Keratinocyte (primary cell): Measurements from ENCODE around the gene CFAP100. TPM values are rescaled to one million over a fixed set of nuclear protein-coding genes. Genes with fewer than 3 reads are reported as not detected.

Source experiments
- DNase-seq: peaks from one replicate; pipeline ENCODE4 v3.0.0-alpha.2; 2011; ENCODE audit warnings: low read depth, missing footprints, low spot score
- FAIRE-seq: peaks from 2 replicates; lab custom pipeline; 2011; peaks lifted over from hg19 to GRCh38; lab: Jason Lieb, UNC
- H2AFZ ChIP-seq: 2 replicates; pipeline ENCODE4 v1.6.0; 2012; ENCODE audit warnings: low read length, control low read depth, inconsistent platforms; ENCODE audit not compliant: control insufficient read depth
- H3K27ac ChIP-seq: 2 replicates; pipeline ENCODE4 v1.5.1; 2011; ENCODE audit warnings: low read length; ENCODE audit not compliant: control insufficient read depth, insufficient read depth
- H3K27me3 ChIP-seq: 3 replicates; pipeline ENCODE4 v1.6.0; 2011; ENCODE audit warnings: low read length; ENCODE audit not compliant: control insufficient read depth, insufficient read depth; ENCODE audit errors: extremely low read depth
- H3K36me3 ChIP-seq, 2 experiments: 2 replicates in 1 of 2; 3 replicates in 1 of 2; pipeline ENCODE4 v1.5.1; 2011; ENCODE audit warnings: low read length in 2 of 2, mild to moderate bottlenecking in 1 of 2; ENCODE audit not compliant: control insufficient read depth in 2 of 2, insufficient read depth in 2 of 2; ENCODE audit errors: extremely low read depth in 1 of 2
- H3K4me1 ChIP-seq: 3 replicates; pipeline ENCODE4 v1.5.1; 2011; ENCODE audit warnings: low read length; ENCODE audit not compliant: control insufficient read depth, insufficient read depth; ENCODE audit errors: extremely low read depth
- H3K4me2 ChIP-seq: 3 replicates; pipeline ENCODE4 v1.6.0; 2011; ENCODE audit warnings: low read depth, low read length; ENCODE audit not compliant: control insufficient read depth, insufficient read depth; ENCODE audit errors: extremely low read depth
- H3K4me3 ChIP-seq, 3 experiments: fragments of 200-600 bp in 1 of 3; sonication (generic) in 1 of 3; 2 replicates in 2 of 3; 3 replicates in 1 of 3; pipeline ENCODE4 v1.5.1; 2011 to 2016; ENCODE audit warnings: low read length in 3 of 3, mild to moderate bottlenecking in 3 of 3, control low read depth in 2 of 3, inconsistent platforms in 1 of 3, low read depth in 1 of 3, mixed read lengths in 1 of 3, mixed run types in 1 of 3, moderate library complexity in 1 of 3; ENCODE audit not compliant: control insufficient read depth in 2 of 3, insufficient read depth in 2 of 3; ENCODE audit errors: extremely low read depth in 1 of 3
- H3K79me2 ChIP-seq: 2 replicates; pipeline ENCODE4 v1.6.0; 2012; ENCODE audit warnings: low read length; ENCODE audit not compliant: control insufficient read depth, insufficient read depth
- H3K9ac ChIP-seq: 3 replicates; pipeline ENCODE4 v1.6.0; 2011; ENCODE audit warnings: low read length; ENCODE audit not compliant: control insufficient read depth, insufficient read depth; ENCODE audit errors: extremely low read depth
- H3K9me1 ChIP-seq: 3 replicates; pipeline ENCODE4 v1.6.0; 2011; ENCODE audit warnings: low read length; ENCODE audit not compliant: control insufficient read depth, insufficient read depth; ENCODE audit errors: extremely low read depth
- H3K9me3 ChIP-seq: 2 replicates; pipeline ENCODE4 v1.5.1; 2012; ENCODE audit warnings: low read depth, low read length; ENCODE audit not compliant: control insufficient read depth
- H4K20me1 ChIP-seq: 3 replicates; pipeline ENCODE4 v1.6.0; 2011; ENCODE audit warnings: low read length; ENCODE audit not compliant: control insufficient read depth, insufficient read depth; ENCODE audit errors: extremely low read depth
- EZH2 ChIP-seq: IDR thresholded peaks from one replicate; pipeline ENCODE4 v1.6.1; 2012; ENCODE audit warnings: inconsistent platforms, mild to moderate bottlenecking, low read length, moderate library complexity
- dilution Hi-C: fragments of 300-500 bp; cut with MboI; formaldehyde crosslinking; loops from one replicate; pipeline ENCODE4 v1.7.0; 2020; ENCODE audit warnings: low sequenced_read_pairs; ENCODE audit not compliant: extremely low pct_ligation_motif_present
- polyA plus RNA-seq, 5 experiments: library from polyadenylated mRNA; depleted of rRNA in 3 of 5; stranded (reverse) in 3 of 5; stranded (forward) in 1 of 5; unstranded in 1 of 5; fragments of >200 nt; gene quantifications; 1 replicate in 1 of 5; 2 replicates in 3 of 5; 3 replicates in 1 of 5; pipeline versions ENCODE4 v1.2.1 to v1.2.3, GENCODE V29; 2011 to 2012; ENCODE audit warnings: missing spikeins in 2 of 5, low read depth in 1 of 5, low replicate concordance in 1 of 5
- TF ChIP-seq, protein P1 (sequence below), 3 experiments: IDR thresholded peaks in 1 of 3; conservative IDR thresholded peaks in 1 of 3; optimal IDR thresholded peaks in 1 of 3; 2 replicates in 2 of 3; 3 replicates in 1 of 3; pipeline versions ENCODE3 to v1.5.1; 2011; ENCODE audit warnings: low read length in 3 of 3, mild to moderate bottlenecking in 3 of 3, moderate library complexity in 2 of 3, control low read depth in 1 of 3, inconsistent platforms in 1 of 3; ENCODE audit not compliant: insufficient read depth in 2 of 3; ENCODE audit errors: extremely low read depth in 1 of 3

CFAP100 gene
- polyA plus RNA-seq, 1 donor (not counting 4 experiments of a cell fraction or from before 2014, with no cell fraction given) = not detected

DNA sequence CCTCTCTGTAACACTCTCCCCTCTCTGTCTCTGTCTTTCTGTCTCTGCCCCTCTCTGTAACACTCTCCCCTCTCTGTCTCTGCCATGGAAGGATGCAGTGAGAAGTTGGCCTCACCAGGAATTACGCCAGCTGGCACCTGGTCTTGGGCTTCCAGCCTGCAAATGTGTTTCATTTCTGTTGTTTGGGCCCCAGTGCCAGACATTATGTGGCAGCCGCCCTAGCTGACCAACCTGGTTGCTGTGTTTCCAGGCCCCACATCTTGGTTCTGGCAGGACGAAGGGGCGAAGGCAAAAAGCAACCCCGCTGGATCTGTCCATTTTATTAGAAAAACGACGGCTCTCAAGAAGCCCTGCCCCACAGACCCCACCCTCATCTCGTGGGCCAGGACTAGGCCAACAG, 86.2 kb downstream of the CFAP100 start:
- Histone ChIP-seq H3K9me3 (no peaks in the 10 kb centered on the region), H3K36me3 (no peaks in the 10 kb centered on the region), H3K4me3 (no peak overlapping the region), H3K79me2 (no peaks in the 10 kb centered on the region), H3K27me3 (no peaks in the 10 kb centered on the region), H3K27ac (no peak overlapping the region), H3K9me1 (no peaks in the 10 kb centered on the region), H3K4me1 (peaks cover 4% of the 10 kb centered on the region), H2AFZ (no peak overlapping the region), H4K20me1 (no peaks in the 10 kb centered on the region), H3K9ac (no peak overlapping the region), H3K4me2 (no peak overlapping the region)
- TF ChIP-seq, protein P1, sequence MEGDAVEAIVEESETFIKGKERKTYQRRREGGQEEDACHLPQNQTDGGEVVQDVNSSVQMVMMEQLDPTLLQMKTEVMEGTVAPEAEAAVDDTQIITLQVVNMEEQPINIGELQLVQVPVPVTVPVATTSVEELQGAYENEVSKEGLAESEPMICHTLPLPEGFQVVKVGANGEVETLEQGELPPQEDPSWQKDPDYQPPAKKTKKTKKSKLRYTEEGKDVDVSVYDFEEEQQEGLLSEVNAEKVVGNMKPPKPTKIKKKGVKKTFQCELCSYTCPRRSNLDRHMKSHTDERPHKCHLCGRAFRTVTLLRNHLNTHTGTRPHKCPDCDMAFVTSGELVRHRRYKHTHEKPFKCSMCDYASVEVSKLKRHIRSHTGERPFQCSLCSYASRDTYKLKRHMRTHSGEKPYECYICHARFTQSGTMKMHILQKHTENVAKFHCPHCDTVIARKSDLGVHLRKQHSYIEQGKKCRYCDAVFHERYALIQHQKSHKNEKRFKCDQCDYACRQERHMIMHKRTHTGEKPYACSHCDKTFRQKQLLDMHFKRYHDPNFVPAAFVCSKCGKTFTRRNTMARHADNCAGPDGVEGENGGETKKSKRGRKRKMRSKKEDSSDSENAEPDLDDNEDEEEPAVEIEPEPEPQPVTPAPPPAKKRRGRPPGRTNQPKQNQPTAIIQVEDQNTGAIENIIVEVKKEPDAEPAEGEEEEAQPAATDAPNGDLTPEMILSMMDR (optimal IDR thresholded peaks at IDR 0.05 in 1 of 3, IDR thresholded peaks at IDR 0.05 in 1 of 3, conservative IDR thresholded peaks at IDR 0.05 in 1 of 3; ENCODE audit: extremely low read depth in 1 of 3, insufficient read depth in 2 of 3, low read length in 3 of 3) = no peak
- FAIRE-seq = no peak
- DNase-seq = no peak
- dilution Hi-C loops = no loop called here

DNA sequence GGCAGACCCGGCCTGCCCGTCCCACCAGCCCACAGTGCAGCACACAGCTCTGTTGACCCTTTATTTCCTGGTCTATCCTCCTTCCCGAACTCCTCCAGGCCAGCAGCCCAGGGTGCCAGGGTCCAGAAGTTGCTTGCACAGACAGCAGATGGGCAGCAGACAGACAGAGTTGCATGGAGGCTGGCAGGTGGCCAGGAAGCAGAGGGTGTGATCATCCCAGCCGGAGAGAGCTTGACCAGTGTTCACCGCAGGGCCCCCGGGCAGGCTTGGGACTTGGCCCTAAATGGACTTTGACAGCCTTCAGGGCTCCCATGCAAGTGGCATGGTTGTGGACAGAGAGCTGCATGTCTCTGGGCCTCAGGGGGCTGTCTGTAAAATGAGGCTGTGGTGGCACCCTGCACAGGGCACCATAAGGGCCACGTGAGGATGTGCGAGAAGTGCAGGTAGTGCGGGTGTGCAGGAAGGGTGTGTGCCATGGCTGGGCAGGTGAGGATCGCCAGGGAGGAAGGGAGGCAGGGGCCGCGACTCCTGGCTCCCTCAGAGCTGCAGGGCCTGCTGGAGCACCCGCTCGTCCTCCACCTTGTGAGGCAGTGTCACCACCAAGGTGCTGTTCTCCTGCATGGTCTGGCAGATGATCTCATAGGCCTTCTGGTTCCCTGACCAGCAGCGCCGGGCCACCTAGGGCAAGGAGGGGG, 87.2 kb downstream of the CFAP100 start:
- DNase-seq = no peak
- H3K9ac ChIP-seq = no peak overlapping the region
- H3K9me3 ChIP-seq = no peaks in the 10 kb centered on the region
- no peak overlapping the region for H3K4me3 ChIP-seq
- no peaks in the 10 kb centered on the region for H4K20me1 ChIP-seq
- dilution Hi-C loops = no loop called here
- H3K27me3 ChIP-seq = no peaks in the 10 kb centered on the region
- H3K9me1 ChIP-seq = no peaks in the 10 kb centered on the region
- H3K36me3 ChIP-seq = no peaks in the 10 kb centered on the region
- peaks cover 7% of the 10 kb centered on the region for H3K4me1 ChIP-seq
- no peak overlapping the region for H2AFZ ChIP-seq
- H3K27ac ChIP-seq = no peak overlapping the region
- H3K4me2 ChIP-seq = no peak overlapping the region
- TF ChIP-seq, protein P1 (optimal IDR thresholded peaks at IDR 0.05 in 1 of 3, IDR thresholded peaks at IDR 0.05 in 1 of 3, conservative IDR thresholded peaks at IDR 0.05 in 1 of 3; ENCODE audit: extremely low read depth in 1 of 3, insufficient read depth in 2 of 3, low read length in 3 of 3) = no peak
- no peak for TF ChIP-seq EZH2
- no peak for FAIRE-seq
- H3K79me2 ChIP-seq = no peaks in the 10 kb centered on the region
